OCI-LY7 (cell line): Measurements from ENCODE around the gene CCNB2.

Source experiments
- CTCF ChIP-seq: fragments of 200-600 bp; sonication (generic); conservative IDR thresholded peaks from 2 replicates; pipeline ENCODE4 v1.5.1; 2014; ENCODE audit warnings: mild to moderate bottlenecking, antibody characterized with exemption, low read length, moderate library complexity, mixed read lengths
- EZH2phosphoT487 ChIP-seq: fragments of 200-600 bp; sonication (generic); IDR thresholded peaks from 2 replicates; pipeline ENCODE4 v1.6.1; 2018; ENCODE audit warnings: low read depth, borderline replicate concordance, mild to moderate bottlenecking, mixed run types, antibody characterized with exemption, low read length, moderate library complexity, mixed read lengths

GRCh38 chr15:59087731-59088130 lies 17.2 kb upstream of the CCNB2 start:
- no peak for TF ChIP-seq CTCF
- no peak for TF ChIP-seq EZH2phosphoT487
